ENCODE data around the gene TGFA. TPM values are rescaled to one million over a fixed set of nuclear protein-coding genes. Genes with fewer than 3 reads are reported as not detected.

TGFA gene
- total RNA-seq, 1 experiment from 2014 or later = 1.7 TPM

DNA sequence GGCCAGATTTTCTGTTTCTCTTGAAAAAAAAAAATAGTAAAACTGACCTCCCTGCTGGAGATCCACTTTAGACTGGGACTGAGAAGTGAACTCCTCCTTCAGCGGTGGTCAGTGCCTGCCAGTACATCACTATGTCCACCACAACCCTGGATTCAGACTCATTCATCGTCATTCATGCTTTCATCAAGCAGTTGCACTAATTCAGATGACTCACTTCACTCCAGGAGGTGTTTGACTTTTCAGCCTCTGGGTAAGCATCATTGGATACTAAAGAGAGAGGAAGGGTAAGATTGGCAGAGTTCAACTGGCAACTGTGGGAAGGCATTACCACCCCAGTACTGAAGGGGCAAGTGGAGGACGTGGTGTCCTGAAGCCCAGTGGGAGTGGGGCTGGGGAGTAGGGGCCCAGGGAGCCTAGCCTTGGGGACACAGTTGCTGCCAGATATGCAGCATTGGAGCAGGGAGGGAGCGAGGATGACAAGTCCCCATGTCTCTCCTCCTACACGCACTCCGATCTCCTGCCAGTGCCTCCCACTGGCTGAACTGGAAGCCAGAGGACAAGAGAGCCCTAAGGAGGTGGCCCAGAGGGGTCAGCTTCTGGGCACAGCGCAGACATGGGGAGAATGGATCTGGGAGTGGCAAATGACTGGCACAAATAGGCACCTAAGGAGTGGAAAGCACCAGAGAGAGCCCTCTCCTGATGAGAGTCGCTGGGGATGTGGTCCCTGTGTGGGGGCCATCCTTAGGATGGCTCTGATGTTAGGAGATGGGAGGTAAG, 111.1 kb downstream of the TGFA start:
- peaks cover 6% of the 10 kb centered on the region for H3K27me3 ChIP-seq (ENCODE audit: control insufficient read depth, insufficient read depth, low read length)
- in situ Hi-C loops (cut with HindIII; ENCODE audit: low pct_unique_long_range_greater_than_20kb, low sequenced_read_pairs) (no loop called here), intact Hi-C loops (cut with micrococcal nuclease; ENCODE audit: unreplicated experiment) (no loop called here)
- no peak for TF ChIP-seq POLR2AphosphoS5 (IDR thresholded peaks at IDR 0.05; ENCODE audit: low read depth, low read length)
- ChIA-PET CTCF (no interaction called here), POLR2A (no interaction called here)
- no peak for DNase-seq (ENCODE audit: low read depth, low spot score)
- no TSS peak for BruUV-seq (replicated peaks)
- H3K4me1 ChIP-seq (ENCODE audit: control insufficient read depth, insufficient read depth, low read length) = no peaks in the 10 kb centered on the region
- ATAC-seq = no peak; the same call in 1 of the 2 replicates
- no peak overlapping the region for H3K27ac ChIP-seq (ENCODE audit: low read length)
- no peaks in the 10 kb centered on the region for H3K9me3 ChIP-seq (ENCODE audit: control insufficient read depth, insufficient read depth, low read depth, low read length)
- no peak overlapping the region for H3K4me3 ChIP-seq (ENCODE audit: low read depth in 2 of 2, low read length in 2 of 2)
- no peaks in the 10 kb centered on the region for H3K36me3 ChIP-seq (ENCODE audit: control insufficient read depth, insufficient read depth, low read length)

DNA sequence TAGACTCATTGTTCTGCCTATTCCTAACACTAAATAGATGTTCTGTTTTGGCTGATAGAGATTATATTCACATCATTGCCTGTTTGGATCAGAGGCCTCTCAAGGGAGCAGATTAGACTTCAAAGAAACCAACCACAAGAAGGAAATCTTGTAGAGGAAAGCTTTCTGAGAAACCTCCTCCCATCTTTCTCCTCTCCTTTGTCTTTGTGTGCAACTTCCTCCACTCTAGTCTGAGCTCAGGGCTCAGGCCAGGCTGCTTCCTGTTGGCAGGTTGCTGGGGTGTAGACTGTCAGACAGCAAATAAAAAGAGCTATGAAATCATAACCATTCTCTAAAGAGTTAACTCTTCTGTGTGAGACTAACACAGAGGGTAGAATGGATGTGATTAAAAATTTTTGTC, 113.0 kb downstream of the TGFA start:
- Histone ChIP-seq H3K36me3 (ENCODE audit: control insufficient read depth, insufficient read depth, low read length) (no peaks in the 10 kb centered on the region), H3K9me3 (ENCODE audit: control insufficient read depth, insufficient read depth, low read depth, low read length) (no peaks in the 10 kb centered on the region), H3K4me3 (ENCODE audit: low read depth in 2 of 2, low read length in 2 of 2) (no peak overlapping the region), H3K27ac (ENCODE audit: low read length) (no peak overlapping the region), H3K4me1 (ENCODE audit: control insufficient read depth, insufficient read depth, low read length) (no peaks in the 10 kb centered on the region), H3K27me3 (ENCODE audit: control insufficient read depth, insufficient read depth, low read length) (peaks cover 7% of the 10 kb centered on the region)
- ChIA-PET POLR2A (no interaction called here), CTCF (no interaction called here)
- intact Hi-C loops (cut with micrococcal nuclease; ENCODE audit: unreplicated experiment) (no loop called here), in situ Hi-C loops (cut with HindIII; ENCODE audit: low pct_unique_long_range_greater_than_20kb, low sequenced_read_pairs) (no loop called here)
- TF ChIP-seq, protein P1, sequence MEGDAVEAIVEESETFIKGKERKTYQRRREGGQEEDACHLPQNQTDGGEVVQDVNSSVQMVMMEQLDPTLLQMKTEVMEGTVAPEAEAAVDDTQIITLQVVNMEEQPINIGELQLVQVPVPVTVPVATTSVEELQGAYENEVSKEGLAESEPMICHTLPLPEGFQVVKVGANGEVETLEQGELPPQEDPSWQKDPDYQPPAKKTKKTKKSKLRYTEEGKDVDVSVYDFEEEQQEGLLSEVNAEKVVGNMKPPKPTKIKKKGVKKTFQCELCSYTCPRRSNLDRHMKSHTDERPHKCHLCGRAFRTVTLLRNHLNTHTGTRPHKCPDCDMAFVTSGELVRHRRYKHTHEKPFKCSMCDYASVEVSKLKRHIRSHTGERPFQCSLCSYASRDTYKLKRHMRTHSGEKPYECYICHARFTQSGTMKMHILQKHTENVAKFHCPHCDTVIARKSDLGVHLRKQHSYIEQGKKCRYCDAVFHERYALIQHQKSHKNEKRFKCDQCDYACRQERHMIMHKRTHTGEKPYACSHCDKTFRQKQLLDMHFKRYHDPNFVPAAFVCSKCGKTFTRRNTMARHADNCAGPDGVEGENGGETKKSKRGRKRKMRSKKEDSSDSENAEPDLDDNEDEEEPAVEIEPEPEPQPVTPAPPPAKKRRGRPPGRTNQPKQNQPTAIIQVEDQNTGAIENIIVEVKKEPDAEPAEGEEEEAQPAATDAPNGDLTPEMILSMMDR (IDR thresholded peaks at IDR 0.05) = no peak
- TF ChIP-seq, protein P2, sequence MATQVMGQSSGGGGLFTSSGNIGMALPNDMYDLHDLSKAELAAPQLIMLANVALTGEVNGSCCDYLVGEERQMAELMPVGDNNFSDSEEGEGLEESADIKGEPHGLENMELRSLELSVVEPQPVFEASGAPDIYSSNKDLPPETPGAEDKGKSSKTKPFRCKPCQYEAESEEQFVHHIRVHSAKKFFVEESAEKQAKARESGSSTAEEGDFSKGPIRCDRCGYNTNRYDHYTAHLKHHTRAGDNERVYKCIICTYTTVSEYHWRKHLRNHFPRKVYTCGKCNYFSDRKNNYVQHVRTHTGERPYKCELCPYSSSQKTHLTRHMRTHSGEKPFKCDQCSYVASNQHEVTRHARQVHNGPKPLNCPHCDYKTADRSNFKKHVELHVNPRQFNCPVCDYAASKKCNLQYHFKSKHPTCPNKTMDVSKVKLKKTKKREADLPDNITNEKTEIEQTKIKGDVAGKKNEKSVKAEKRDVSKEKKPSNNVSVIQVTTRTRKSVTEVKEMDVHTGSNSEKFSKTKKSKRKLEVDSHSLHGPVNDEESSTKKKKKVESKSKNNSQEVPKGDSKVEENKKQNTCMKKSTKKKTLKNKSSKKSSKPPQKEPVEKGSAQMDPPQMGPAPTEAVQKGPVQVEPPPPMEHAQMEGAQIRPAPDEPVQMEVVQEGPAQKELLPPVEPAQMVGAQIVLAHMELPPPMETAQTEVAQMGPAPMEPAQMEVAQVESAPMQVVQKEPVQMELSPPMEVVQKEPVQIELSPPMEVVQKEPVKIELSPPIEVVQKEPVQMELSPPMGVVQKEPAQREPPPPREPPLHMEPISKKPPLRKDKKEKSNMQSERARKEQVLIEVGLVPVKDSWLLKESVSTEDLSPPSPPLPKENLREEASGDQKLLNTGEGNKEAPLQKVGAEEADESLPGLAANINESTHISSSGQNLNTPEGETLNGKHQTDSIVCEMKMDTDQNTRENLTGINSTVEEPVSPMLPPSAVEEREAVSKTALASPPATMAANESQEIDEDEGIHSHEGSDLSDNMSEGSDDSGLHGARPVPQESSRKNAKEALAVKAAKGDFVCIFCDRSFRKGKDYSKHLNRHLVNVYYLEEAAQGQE (IDR thresholded peaks at IDR 0.05; ENCODE audit: insufficient read depth in 1 of 2, low read depth in 2 of 2, low read length in 1 of 2) = no peak
- BruUV-seq (replicated peaks) = no TSS peak
- ATAC-seq (no peak), DNase-seq (ENCODE audit: low read depth, low spot score) (no peak)

DNA sequence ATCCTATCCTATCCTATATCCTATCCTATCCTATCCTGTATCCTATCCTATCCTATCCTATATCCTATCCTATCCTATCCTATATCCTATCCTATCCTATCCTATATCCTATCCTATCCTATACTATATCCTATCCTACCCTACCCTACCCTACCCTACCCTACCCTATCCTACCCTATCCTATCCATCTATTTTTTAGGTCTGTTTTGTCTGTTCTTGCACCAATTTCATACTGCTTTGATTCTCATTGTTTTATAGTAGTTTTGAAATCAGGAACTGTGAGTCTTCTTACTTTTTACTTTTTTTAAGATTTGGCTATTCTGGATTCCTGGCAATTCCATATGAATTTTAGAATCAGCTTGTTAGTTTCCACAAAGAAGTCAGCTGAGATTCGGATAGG, 118.5 kb downstream of the TGFA start:
- no peaks in the 10 kb centered on the region for H3K36me3 ChIP-seq (ENCODE audit: control insufficient read depth, insufficient read depth, low read length)

More for the DNA sequence above, 118.5 kb downstream of the TGFA start:
- Histone ChIP-seq H3K27me3 (ENCODE audit: control insufficient read depth, insufficient read depth, low read length) (peaks cover 7% of the 10 kb centered on the region), H3K4me1 (ENCODE audit: control insufficient read depth, insufficient read depth, low read length) (no peaks in the 10 kb centered on the region), H3K4me3 (ENCODE audit: low read depth in 2 of 2, low read length in 2 of 2) (no peak overlapping the region), H3K9me3 (ENCODE audit: control insufficient read depth, insufficient read depth, low read depth, low read length) (no peaks in the 10 kb centered on the region), H3K27ac (ENCODE audit: low read length) (no peak overlapping the region)
- in situ Hi-C loops (cut with HindIII; ENCODE audit: low pct_unique_long_range_greater_than_20kb, low sequenced_read_pairs) (no loop called here), intact Hi-C loops (cut with micrococcal nuclease; ENCODE audit: unreplicated experiment) (no loop called here)
- TF ChIP-seq POLR2AphosphoS5 (IDR thresholded peaks at IDR 0.05; ENCODE audit: low read depth, low read length) (no peak), TCF7L2 (IDR thresholded peaks at IDR 0.05; ENCODE audit: low read depth, low read length) (no peak), SIN3A (IDR thresholded peaks at IDR 0.05; ENCODE audit: borderline replicate concordance, insufficient read depth, low read depth, low read length) (no peak)
- TF ChIP-seq, protein P2 (IDR thresholded peaks at IDR 0.05; ENCODE audit: insufficient read depth in 1 of 2, low read depth in 2 of 2, low read length in 1 of 2) = no peak
- TF ChIP-seq, protein P1 (IDR thresholded peaks at IDR 0.05) = no peak
- ChIA-PET CTCF (no interaction called here), POLR2A (no interaction called here)
- DNase-seq (ENCODE audit: low read depth, low spot score) = no peak
- no TSS peak for BruUV-seq (replicated peaks)
- no peak for ATAC-seq
